H1 (cell line): ENCODE data around the gene COL26A1. TPM values are rescaled to one million over a fixed set of nuclear protein-coding genes. Genes with fewer than 3 reads are reported as not detected.

ENCODE experiments used
- CBX8 ChIP-seq: fragments of 300-800, 300-1000 bp; sonication (generic); IDR thresholded peaks from 2 replicates; pipeline ENCODE4 v1.7.1; 2016; ENCODE audit warnings: low read depth, low read length, borderline replicate concordance
- KDM5A ChIP-seq: fragments of 200-600 bp; IDR thresholded peaks from 2 replicates; pipeline ENCODE4 v1.7.1; 2012; ENCODE audit warnings: mild to moderate bottlenecking, low read length, inconsistent platforms, mixed read lengths
- POLR2A ChIP-seq, 2 experiments: IDR thresholded peaks; 1 replicate in 1 of 2; 2 replicates in 1 of 2; pipeline ENCODE4 v1.6.1; 2011; ENCODE audit warnings: low read depth in 2 of 2, low read length in 2 of 2, mild to moderate bottlenecking in 2 of 2; ENCODE audit errors: control extremely low read depth in 1 of 2
- POLR2AphosphoS5 ChIP-seq: IDR thresholded peaks from 2 replicates; pipeline ENCODE4 v1.6.1; 2011; ENCODE audit warnings: low read depth, low read length
- POU5F1 ChIP-seq: IDR thresholded peaks from 2 replicates; pipeline ENCODE4 v1.6.1; 2011; ENCODE audit warnings: low read depth, mild to moderate bottlenecking, low read length, moderate library complexity
- TAF7 ChIP-seq: optimal IDR thresholded peaks from 2 replicates; pipeline ENCODE3; 2011; ENCODE audit warnings: low read depth, mild to moderate bottlenecking, inconsistent platforms, low read length, moderate library complexity, borderline replicate concordance
- polyA plus RNA-seq, 7 experiments: library from polyadenylated mRNA; depleted of rRNA in 3 of 7; stranded (reverse) in 5 of 7; unstranded in 2 of 7; fragments of >200 nt in 5 of 7; fragments of 200-250 nt in 2 of 7; gene quantifications; 1 replicate in 5 of 7; 2 replicates in 1 of 7; 4 replicates in 1 of 7; pipeline versions ENCODE4 v1.2.1 to v1.2.3, GENCODE V29; 2011 to 2013; ENCODE audit warnings: missing spikeins in 2 of 7, mixed read lengths in 2 of 7
- total RNA-seq: library from RNA; stranded (reverse); fragmentation: NEBNext Ultra II Directional; extraction: Animal tissue kit (Norgen Biotek cat#: 25700); gene quantifications from 2 replicates; pipeline ENCODE4 v1.2.1, GENCODE V29; 2021
- TF ChIP-seq, protein P1 (sequence below), 3 experiments: IDR thresholded peaks; 1 replicate in 2 of 3; 2 replicates in 1 of 3; pipeline versions ENCODE4 v1.5.1 to v1.6.1; 2011; ENCODE audit warnings: low read length in 3 of 3, mild to moderate bottlenecking in 3 of 3, inconsistent platforms in 2 of 3, low read depth in 1 of 3, moderate library complexity in 1 of 3; ENCODE audit not compliant: insufficient read depth in 1 of 3; ENCODE audit errors: control extremely low read depth in 1 of 3

Gene COL26A1
- total and polyA plus RNA-seq, 2 of the 8 experiments (the other 6 are each of a cell fraction or from before 2014, with no cell fraction given) = 51.1 to 68.8 TPM

DNA sequence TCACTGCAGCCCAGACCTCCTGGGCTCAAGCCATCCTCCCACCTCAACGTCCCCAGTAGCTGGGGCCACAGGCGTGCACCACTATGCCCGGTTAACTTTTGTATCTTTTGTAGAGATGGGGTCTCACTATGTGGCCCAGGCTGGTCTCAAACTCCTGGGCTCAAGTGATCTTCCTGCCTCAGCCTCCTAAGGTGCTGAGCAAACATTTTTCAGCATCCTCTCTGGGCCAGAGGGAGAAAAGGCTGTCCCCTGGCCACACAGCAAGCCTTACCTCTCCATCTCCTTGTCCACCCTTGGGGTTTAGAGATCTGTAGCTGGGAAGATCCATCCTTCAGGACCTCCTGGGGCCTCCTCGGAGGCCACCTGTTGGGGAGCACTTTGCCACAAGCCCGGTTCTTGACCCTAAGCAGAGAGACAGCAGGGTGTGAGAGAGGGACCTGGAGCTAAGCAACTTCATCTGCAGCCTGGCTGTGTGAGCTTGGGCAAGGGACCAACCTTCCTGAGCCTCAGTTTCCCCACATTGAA is 180.6 kb downstream of the COL26A1 start (continued):
- TF ChIP-seq, protein P1, sequence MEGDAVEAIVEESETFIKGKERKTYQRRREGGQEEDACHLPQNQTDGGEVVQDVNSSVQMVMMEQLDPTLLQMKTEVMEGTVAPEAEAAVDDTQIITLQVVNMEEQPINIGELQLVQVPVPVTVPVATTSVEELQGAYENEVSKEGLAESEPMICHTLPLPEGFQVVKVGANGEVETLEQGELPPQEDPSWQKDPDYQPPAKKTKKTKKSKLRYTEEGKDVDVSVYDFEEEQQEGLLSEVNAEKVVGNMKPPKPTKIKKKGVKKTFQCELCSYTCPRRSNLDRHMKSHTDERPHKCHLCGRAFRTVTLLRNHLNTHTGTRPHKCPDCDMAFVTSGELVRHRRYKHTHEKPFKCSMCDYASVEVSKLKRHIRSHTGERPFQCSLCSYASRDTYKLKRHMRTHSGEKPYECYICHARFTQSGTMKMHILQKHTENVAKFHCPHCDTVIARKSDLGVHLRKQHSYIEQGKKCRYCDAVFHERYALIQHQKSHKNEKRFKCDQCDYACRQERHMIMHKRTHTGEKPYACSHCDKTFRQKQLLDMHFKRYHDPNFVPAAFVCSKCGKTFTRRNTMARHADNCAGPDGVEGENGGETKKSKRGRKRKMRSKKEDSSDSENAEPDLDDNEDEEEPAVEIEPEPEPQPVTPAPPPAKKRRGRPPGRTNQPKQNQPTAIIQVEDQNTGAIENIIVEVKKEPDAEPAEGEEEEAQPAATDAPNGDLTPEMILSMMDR (IDR thresholded peaks at IDR 0.05; ENCODE audit: control extremely low read depth in 1 of 3, insufficient read depth in 1 of 3, low read depth in 1 of 3, low read length in 3 of 3) = no peak
- TF ChIP-seq POLR2A (IDR thresholded peaks at IDR 0.05; ENCODE audit: control extremely low read depth in 1 of 2, low read depth in 2 of 2, low read length in 2 of 2) = no peak
- TF ChIP-seq KDM5A = no peak
- no peak for TF ChIP-seq CBX8
- no peak for TF ChIP-seq POU5F1
- TF ChIP-seq TAF7 = no peak
- TF ChIP-seq POLR2AphosphoS5 = no peak
- TF ChIP-seq, all 59 proteins: peak for 0
